DMS 273 treated with DMSO at 0.1 percent for 48 hours (cell line): ENCODE data around the gene AATF.

Experiments used
- DNase-seq: peaks from one replicate; lab custom pipeline; 2025; lab: John Stamatoyannopoulos, UW

AATF gene

GRCh38 chr17:36948717-36949460, at the start of gene AATF:
TSS of gene AATF (plus strand) at chr17:36948954. CDS start at chr17:36949126, 172 bp downstream.
- DNase-seq, result peak; percentile 86

GRCh38 chr17:36899250-36900159, 49.2 kb upstream of the AATF start:
- DNase-seq, result peak; percentile 33

- DNase-seq, result no peak
Observed at GRCh38 chr17:36900160-36900512, 48.6 kb upstream of the AATF start.

GRCh38 chr17:36901506-36901905, 47.2 kb upstream of the AATF start:
- DNase-seq, result no peak

GRCh38 chr17:36907407-36907806, 41.3 kb upstream of the AATF start:
- no peak for DNase-seq

GRCh38 chr17:36910513-36910912, 38.2 kb upstream of the AATF start:
- DNase-seq, result no peak

- DNase-seq, result no peak
Observed at GRCh38 chr17:36911001-36911400, 37.8 kb upstream of the AATF start.

- no peak for DNase-seq
Observed at GRCh38 chr17:36913132-36913531, 35.6 kb upstream of the AATF start.

- no peak for DNase-seq
Observed at GRCh38 chr17:36918211-36918691, 30.5 kb upstream of the AATF start.

GRCh38 chr17:36919407-36919968, 29.3 kb upstream of the AATF start:
- DNase-seq, result no peak

- DNase-seq, result no peak
Observed at GRCh38 chr17:36920032-36921005, 28.4 kb upstream of the AATF start.

- DNase-seq, result no peak
Observed at GRCh38 chr17:36921095-36921851, 27.5 kb upstream of the AATF start.

GRCh38 chr17:36922175-36922574, 26.6 kb upstream of the AATF start:
- DNase-seq, result no peak

- no peak for DNase-seq
Observed at GRCh38 chr17:36923814-36924221, 24.9 kb upstream of the AATF start.

GRCh38 chr17:36926226-36926625, 22.5 kb upstream of the AATF start:
- no peak for DNase-seq

GRCh38 chr17:36926701-36927100, 22.1 kb upstream of the AATF start:
- no peak for DNase-seq

GRCh38 chr17:36928471-36929345, 20.0 kb upstream of the AATF start:
- no peak for DNase-seq

GRCh38 chr17:36929851-36930582, 18.7 kb upstream of the AATF start:
- DNase-seq, result no peak

- no peak for DNase-seq
Observed at GRCh38 chr17:36930583-36930900, 18.2 kb upstream of the AATF start.
